Smooth muscle cell (in vitro differentiated cells): ENCODE measurements around the gene TEAD1. TPM values are rescaled to one million over a fixed set of nuclear protein-coding genes. Genes with fewer than 3 reads are reported as not detected.

Experiments used
- DNase-seq: peaks from one replicate; lab custom pipeline; 2025; ENCODE audit not compliant: unreplicated experiment; lab: John Stamatoyannopoulos, UW
- H2AFZ ChIP-seq: fragments of 200-600 bp; sonication (generic); 2 replicates; pipeline ENCODE4 v1.6.0; 2016; ENCODE audit warnings: antibody characterized with exemption, low read depth, mild to moderate bottlenecking
- H3F3A ChIP-seq: fragments of 200-600 bp; sonication (generic); 2 replicates; pipeline ENCODE4 v1.6.0; 2017; ENCODE audit warnings: antibody characterized with exemption, low read depth
- H3K27ac ChIP-seq: fragments of 200-600 bp; sonication (generic); 2 replicates; pipeline ENCODE4 v1.5.1; 2016; ENCODE audit warnings: low read depth, mild to moderate bottlenecking
- H3K27me3 ChIP-seq: fragments of 200-600 bp; sonication (generic); 2 replicates; pipeline ENCODE4 v1.6.1; 2016; ENCODE audit warnings: low read depth, mild to moderate bottlenecking
- H3K36me3 ChIP-seq: fragments of 200-600 bp; sonication (generic); 2 replicates; pipeline ENCODE4 v1.5.1; 2016; ENCODE audit warnings: low read depth
- H3K4me1 ChIP-seq: fragments of 200-600 bp; sonication (generic); 2 replicates; pipeline ENCODE4 v1.5.1; 2016; ENCODE audit warnings: low read depth
- H3K4me2 ChIP-seq: fragments of 200-600 bp; sonication (generic); 2 replicates; pipeline ENCODE4 v1.6.0; 2016; ENCODE audit warnings: mild to moderate bottlenecking
- H3K4me3 ChIP-seq: fragments of 200-600 bp; sonication (generic); 2 replicates; pipeline ENCODE4 v1.5.1; 2016; ENCODE audit warnings: mild to moderate bottlenecking
- H3K79me2 ChIP-seq: fragments of 200-600 bp; sonication (generic); 2 replicates; pipeline ENCODE4 v1.6.0; 2016; ENCODE audit warnings: low read depth, mild to moderate bottlenecking
- H3K9ac ChIP-seq: fragments of 200-600 bp; sonication (generic); 2 replicates; pipeline ENCODE4 v1.6.0; 2016; ENCODE audit warnings: low read depth
- H3K9me3 ChIP-seq: fragments of 200-600 bp; sonication (generic); replicated peaks from 2 replicates; pipeline ENCODE4 v1.5.1; 2016; ENCODE audit warnings: low read depth
- H4K20me1 ChIP-seq: fragments of 200-600 bp; sonication (generic); 2 replicates; pipeline ENCODE4 v1.6.0; 2016; ENCODE audit warnings: low read depth
- CTCF ChIP-seq: fragments of 200-600 bp; sonication (generic); IDR thresholded peaks from 2 replicates; pipeline ENCODE4 v1.5.1; 2017; ENCODE audit warnings: borderline replicate concordance, mild to moderate bottlenecking, antibody characterized with exemption; ENCODE audit not compliant: insufficient read depth, poor library complexity, severe bottlenecking
- WGBS: methylation state at CpG from one replicate; pipeline ENCODE4 v1.1.7; 2016; ENCODE audit warnings: low lambda C conversion rate; 5-methylcytosine and 5-hydroxymethylcytosine counted together
- polyA plus RNA-seq: library from polyadenylated mRNA; unstranded; fragments of >200 nt; fragmentation: Nextera tagmentation; extraction: Ambion mirVana; gene quantifications from 2 replicates; pipeline ENCODE4 v1.2.1, GENCODE V29; 2016
- total RNA-seq: library from RNA; depleted of rRNA; stranded (reverse); fragments of >200 nt; gene quantifications from 2 replicates; pipeline ENCODE4 v1.2.3, GENCODE V29; 2014

The TEAD1 gene
- total and polyA plus RNA-seq, 2 experiments from 2014 or later, result 63.0 to 181 TPM

GRCh38 chr11:12886508-12886907 lies 212.3 kb downstream of the TEAD1 start:
- DNase-seq, result no peak
- no peak for TF ChIP-seq CTCF
- H3K27me3 ChIP-seq, result no peaks in the 10 kb centered on the region
- no peak overlapping the region for H3K27ac ChIP-seq
- peaks cover 6% of the 10 kb centered on the region for H3K4me1 ChIP-seq
- H2AFZ ChIP-seq, result no peak overlapping the region
- H3F3A ChIP-seq, result peaks cover 35% of the 10 kb centered on the region
- peaks cover 4% of the 10 kb centered on the region for H3K36me3 ChIP-seq
- no peak overlapping the region for H3K4me2 ChIP-seq
- no peak overlapping the region for H3K9ac ChIP-seq
- peaks cover 9% of the 10 kb centered on the region for H4K20me1 ChIP-seq
- H3K79me2 ChIP-seq, result peaks cover 34% of the 10 kb centered on the region
- no peaks in the 10 kb centered on the region for H3K9me3 ChIP-seq
- H3K4me3 ChIP-seq, result no peak overlapping the region

- Histone ChIP-seq H3K4me1 (peaks cover 6% of the 10 kb centered on the region), H3K4me2 (peak overlapping the region; percentile 48), H3K36me3 (peaks cover 4% of the 10 kb centered on the region), H2AFZ (no peak overlapping the region), H4K20me1 (peaks cover 9% of the 10 kb centered on the region), H3K27ac (peak overlapping the region; percentile 90), H3K79me2 (peaks cover 24% of the 10 kb centered on the region), H3F3A (peaks cover 38% of the 10 kb centered on the region), H3K4me3 (no peak overlapping the region), H3K27me3 (no peaks in the 10 kb centered on the region), H3K9me3 (no peaks in the 10 kb centered on the region), H3K9ac (peak overlapping the region; percentile 68)
- peak; percentile 85 for TF ChIP-seq CTCF
- peak; percentile 37 for DNase-seq
- WGBS, result 18% methylated on average over 6 of the region's 6 CpGs
Measured at GRCh38 chr11:12888525-12889158, 214.4 kb downstream of the TEAD1 start.

DNA sequence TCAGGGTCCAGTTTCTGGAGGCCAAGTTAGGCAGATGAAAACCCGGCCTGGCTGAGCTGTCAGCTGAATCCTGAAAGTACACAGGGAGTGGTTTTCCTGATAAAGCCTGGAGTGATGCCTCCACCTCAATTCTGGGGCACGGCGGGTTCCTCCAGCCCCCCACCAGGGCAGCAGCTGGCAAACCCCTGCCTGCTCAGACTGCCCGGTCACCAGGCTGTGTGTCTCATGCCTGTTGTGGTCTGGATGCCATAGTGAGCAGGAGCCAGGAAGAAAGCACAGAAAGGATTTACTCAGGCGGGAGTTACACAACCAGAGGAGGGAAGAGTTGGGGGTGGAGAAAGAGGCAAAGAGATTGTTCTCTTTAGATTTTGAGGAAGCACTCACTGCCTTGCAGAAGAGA lies 215.0 kb downstream of the TEAD1 start:
- 30% methylated on average over 5 of the region's 5 CpGs for WGBS
- Histone ChIP-seq H3K4me2 (peak overlapping the region; percentile 35), H3K27me3 (no peaks in the 10 kb centered on the region), H3K4me3 (no peak overlapping the region), H3F3A (peaks cover 39% of the 10 kb centered on the region), H4K20me1 (peaks cover 11% of the 10 kb centered on the region), H3K27ac (peak overlapping the region; percentile 90), H3K36me3 (peaks cover 4% of the 10 kb centered on the region), H3K4me1 (peaks cover 6% of the 10 kb centered on the region), H2AFZ (no peak overlapping the region), H3K9me3 (no peaks in the 10 kb centered on the region), H3K79me2 (peaks cover 23% of the 10 kb centered on the region), H3K9ac (peak overlapping the region; percentile 68)
- TF ChIP-seq CTCF, result no peak
- no peak for DNase-seq

- peaks cover 31% of the 10 kb centered on the region for H3K79me2 ChIP-seq
- H3K9me3 ChIP-seq, result no peaks in the 10 kb centered on the region
- H4K20me1 ChIP-seq, result peaks cover 11% of the 10 kb centered on the region
- no peak overlapping the region for H3K4me3 ChIP-seq
- peaks cover 6% of the 10 kb centered on the region for H3K36me3 ChIP-seq
- H3K9ac ChIP-seq, result no peak overlapping the region
- TF ChIP-seq CTCF, result no peak
- H3K4me1 ChIP-seq, result peaks cover 6% of the 10 kb centered on the region
- no peaks in the 10 kb centered on the region for H3K27me3 ChIP-seq
- no peak overlapping the region for H2AFZ ChIP-seq
- peak overlapping the region; percentile 2 for H3K4me2 ChIP-seq
- no peak for DNase-seq
- peak overlapping the region; percentile 90 for H3K27ac ChIP-seq
- 77% methylated on average over 5 of the region's 5 CpGs for WGBS
- H3F3A ChIP-seq, result peaks cover 43% of the 10 kb centered on the region
Measured at GRCh38 chr11:12890476-12890875, 216.3 kb downstream of the TEAD1 start.
